OCI-LY1 (cell line): ENCODE measurements around the gene SAGE1.
"Not testable (repeated sequence)": the region's sequence is repeated elsewhere in the genome, so short reads cannot be mapped to it uniquely, and the experiment has no call there.

Experiments
- H2AFZ ChIP-seq: fragments of 200-600 bp; sonication (generic), shearing (Covaris generic); 2 replicates; pipeline ENCODE4 v1.6.0; 2014; ENCODE audit warnings: antibody characterized with exemption, mild to moderate bottlenecking, low read length
- H3F3A ChIP-seq: fragments of 200-600 bp; sonication (generic), shearing (Covaris generic); 2 replicates; pipeline ENCODE4 v1.6.0; 2014; ENCODE audit warnings: mild to moderate bottlenecking, antibody characterized with exemption, low read length, moderate library complexity; ENCODE audit not compliant: insufficient read depth
- H3K27ac ChIP-seq: fragments of 200-600 bp; sonication (generic); 2 replicates; pipeline ENCODE4 v1.5.1; 2014; ENCODE audit warnings: low read length, mixed run types, mild to moderate bottlenecking, low read depth; ENCODE audit not compliant: poor library complexity, severe bottlenecking
- H3K27me3 ChIP-seq: fragments of 200-600 bp; sonication (generic); 2 replicates; pipeline ENCODE4 v1.6.0; 2014; ENCODE audit warnings: antibody characterized with exemption, mild to moderate bottlenecking, low read length, moderate library complexity; ENCODE audit not compliant: insufficient read depth
- H3K36me3 ChIP-seq: fragments of 200-600 bp; sonication (generic); 2 replicates; pipeline ENCODE4 v1.6.1; 2014; ENCODE audit warnings: mild to moderate bottlenecking, antibody characterized with exemption, low read length, moderate library complexity, mixed read lengths; ENCODE audit not compliant: insufficient read depth
- H3K4me1 ChIP-seq: fragments of 200-600 bp; sonication (generic); 2 replicates; pipeline ENCODE4 v1.5.1; 2014; ENCODE audit warnings: mild to moderate bottlenecking, low read length, moderate library complexity; ENCODE audit not compliant: insufficient read depth, severe bottlenecking
- H3K4me2 ChIP-seq: fragments of 200-600 bp; sonication (generic), shearing (Covaris generic); 2 replicates; pipeline ENCODE4 v1.6.1; 2014; ENCODE audit warnings: low read length
- H3K4me3 ChIP-seq: fragments of 200-600 bp; sonication (generic); 2 replicates; pipeline ENCODE4 v1.5.1; 2014; ENCODE audit warnings: low read length, low read depth, mild to moderate bottlenecking, mixed read lengths; ENCODE audit not compliant: poor library complexity, severe bottlenecking
- H3K79me2 ChIP-seq: fragments of 200-600 bp; shearing (Covaris generic); 2 replicates; pipeline ENCODE4 v1.6.1; 2016; ENCODE audit warnings: mixed run types, low read length, mixed read lengths; ENCODE audit not compliant: insufficient read depth
- H3K9ac ChIP-seq: fragments of 200-600 bp; sonication (generic), shearing (Covaris generic); 2 replicates; pipeline ENCODE4 v1.6.1; 2014; ENCODE audit warnings: mild to moderate bottlenecking, low read length, mixed read lengths
- H3K9me2 ChIP-seq: fragments of 200-600 bp; sonication (generic), shearing (Covaris generic); 2 replicates; pipeline ENCODE4 v1.6.1; 2014; ENCODE audit warnings: low read depth, mild to moderate bottlenecking, low read length, mixed read lengths
- H3K9me3 ChIP-seq: fragments of 200-600 bp; shearing (Covaris generic); 2 replicates; pipeline ENCODE4 v1.6.1; 2014; ENCODE audit warnings: low read length, mixed read lengths
- H4K20me1 ChIP-seq: fragments of 200-600 bp; sonication (generic), shearing (Covaris generic); 2 replicates; pipeline ENCODE4 v1.6.0; 2016; ENCODE audit warnings: mild to moderate bottlenecking, low read length; ENCODE audit not compliant: insufficient read depth
- CTCF ChIP-seq: fragments of 200-600 bp; sonication (generic), shearing (Covaris generic); IDR thresholded peaks from 2 replicates; pipeline ENCODE4 v1.5.1; 2017; ENCODE audit warnings: mild to moderate bottlenecking, antibody characterized with exemption, low read length, moderate library complexity, mixed read lengths
- EZH2 ChIP-seq: fragments of 200-600 bp; sonication (generic), shearing (Covaris generic); IDR thresholded peaks from 2 replicates; pipeline ENCODE4 v1.8.0; 2017; ENCODE audit warnings: borderline replicate concordance, mixed run types, mild to moderate bottlenecking, antibody characterized with exemption, low read length, moderate library complexity, mixed read lengths

Gene SAGE1

GRCh38 chrX:135888976-135889375, 4.5 kb upstream of the SAGE1 start:
- H3K9me2 ChIP-seq, H3F3A ChIP-seq, H3K27ac ChIP-seq, H4K20me1 ChIP-seq, H3K9ac ChIP-seq, H3K36me3 ChIP-seq, H2AFZ ChIP-seq, H3K27me3 ChIP-seq, H3K9me3 ChIP-seq, H3K4me3 ChIP-seq, H3K4me1 ChIP-seq, H3K79me2 ChIP-seq, H3K4me2 ChIP-seq: not testable (repeated sequence)
- peak; percentile 28; the same call in 1 of the 2 replicates for TF ChIP-seq CTCF

GRCh38 chrX:135890087-135890585, 3.4 kb upstream of the SAGE1 start:
- no peaks in the 10 kb centered on the region for H3K9me2 ChIP-seq
- H3K4me2 ChIP-seq = no peak overlapping the region
- no peak overlapping the region for H2AFZ ChIP-seq
- no peaks in the 10 kb centered on the region for H3F3A ChIP-seq
- no peak for TF ChIP-seq EZH2
- no peak for TF ChIP-seq CTCF
- no peak overlapping the region for H3K9ac ChIP-seq
- no peaks in the 10 kb centered on the region for H3K9me3 ChIP-seq
- no peaks in the 10 kb centered on the region for H3K4me1 ChIP-seq
- H3K27ac ChIP-seq = no peak overlapping the region
- no peaks in the 10 kb centered on the region for H4K20me1 ChIP-seq
- H3K79me2 ChIP-seq = no peaks in the 10 kb centered on the region
- H3K4me3 ChIP-seq = no peak overlapping the region
- no peaks in the 10 kb centered on the region for H3K27me3 ChIP-seq
- H3K36me3 ChIP-seq = no peaks in the 10 kb centered on the region

- no peaks in the 10 kb centered on the region for H3K36me3 ChIP-seq
- no peak overlapping the region for H3K27ac ChIP-seq
- H2AFZ ChIP-seq = no peak overlapping the region
- no peaks in the 10 kb centered on the region for H3K79me2 ChIP-seq
- no peaks in the 10 kb centered on the region for H3K9me2 ChIP-seq
- TF ChIP-seq CTCF = no peak
- no peak for TF ChIP-seq EZH2
- H4K20me1 ChIP-seq = no peaks in the 10 kb centered on the region
- no peaks in the 10 kb centered on the region for H3K4me1 ChIP-seq
- H3K9ac ChIP-seq = no peak overlapping the region
- H3K9me3 ChIP-seq = no peaks in the 10 kb centered on the region
- H3K4me3 ChIP-seq = no peak overlapping the region
- H3K4me2 ChIP-seq = no peak overlapping the region
- H3F3A ChIP-seq = no peaks in the 10 kb centered on the region
- no peaks in the 10 kb centered on the region for H3K27me3 ChIP-seq
Observed at GRCh38 chrX:135892781-135893180, 735 bp upstream of the SAGE1 start.
